NB4 (cell line): ENCODE data around the gene GAS7.

Experiments
- MAX ChIP-seq: IDR thresholded peaks from 2 replicates; pipeline ENCODE4 v1.6.1; 2011; ENCODE audit warnings: low read depth, low read length
- MYC ChIP-seq: IDR thresholded peaks from 2 replicates; pipeline ENCODE4 v1.6.1; 2011; ENCODE audit warnings: low read depth, low read length
- POLR2A ChIP-seq: IDR thresholded peaks from 2 replicates; pipeline ENCODE4 v1.6.1; 2011; ENCODE audit warnings: mild to moderate bottlenecking; ENCODE audit not compliant: insufficient read length; ENCODE audit errors: extremely low read depth
- TF ChIP-seq, protein P1 (sequence below): IDR thresholded peaks from one replicate; pipeline ENCODE4 v1.5.1; 2012; ENCODE audit warnings: low read depth, low read length

GRCh38 chr17:9942885-9943284 is 255.5 kb downstream of the GAS7 start:
- TF ChIP-seq, protein P1, sequence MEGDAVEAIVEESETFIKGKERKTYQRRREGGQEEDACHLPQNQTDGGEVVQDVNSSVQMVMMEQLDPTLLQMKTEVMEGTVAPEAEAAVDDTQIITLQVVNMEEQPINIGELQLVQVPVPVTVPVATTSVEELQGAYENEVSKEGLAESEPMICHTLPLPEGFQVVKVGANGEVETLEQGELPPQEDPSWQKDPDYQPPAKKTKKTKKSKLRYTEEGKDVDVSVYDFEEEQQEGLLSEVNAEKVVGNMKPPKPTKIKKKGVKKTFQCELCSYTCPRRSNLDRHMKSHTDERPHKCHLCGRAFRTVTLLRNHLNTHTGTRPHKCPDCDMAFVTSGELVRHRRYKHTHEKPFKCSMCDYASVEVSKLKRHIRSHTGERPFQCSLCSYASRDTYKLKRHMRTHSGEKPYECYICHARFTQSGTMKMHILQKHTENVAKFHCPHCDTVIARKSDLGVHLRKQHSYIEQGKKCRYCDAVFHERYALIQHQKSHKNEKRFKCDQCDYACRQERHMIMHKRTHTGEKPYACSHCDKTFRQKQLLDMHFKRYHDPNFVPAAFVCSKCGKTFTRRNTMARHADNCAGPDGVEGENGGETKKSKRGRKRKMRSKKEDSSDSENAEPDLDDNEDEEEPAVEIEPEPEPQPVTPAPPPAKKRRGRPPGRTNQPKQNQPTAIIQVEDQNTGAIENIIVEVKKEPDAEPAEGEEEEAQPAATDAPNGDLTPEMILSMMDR = no peak
- TF ChIP-seq POLR2A (no peak), MAX (no peak), MYC (no peak)
